GM12878 (cell line): ENCODE data around the gene ENOX1. TPM values are rescaled to one million over a fixed set of nuclear protein-coding genes. Genes with fewer than 3 reads are reported as not detected.

Experiments used
- ATAC-seq: fragments of 200-7000 bp; cut with Tn5 transposase; 3 replicates; pipeline ENCODE4 v1.9.1; 2020; ENCODE audit warnings: mild to moderate bottlenecking, moderate library complexity
- BruUV-seq: library from RNA; stranded (reverse); fragments of 400-500 nt; replicated peaks from 2 replicates; lab custom pipeline; 2021; lab: Mats Ljungman, UMichigan
- CTCF ChIA-PET: fragments of 300-600 bp; sonication (Branson Sonifier 250); formaldehyde crosslinking; extraction: SDS; loops from one replicate; lab custom pipeline; 2021; ENCODE audit warnings: inconsistent platforms; lab: Yijun Ruan, JAX
- POLR2A ChIA-PET: fragments of 350-600 bp; formaldehyde crosslinking; extraction: SDS; loops from one replicate; lab custom pipeline; 2021; ENCODE audit warnings: inconsistent platforms; lab: Charles Lee
- RAD21 ChIA-PET: fragments of 300-600 bp; sonication (Branson Sonifier 250); formaldehyde crosslinking; loops from one replicate; lab custom pipeline; 2023; ENCODE audit warnings: antibody characterized with exemption; ENCODE audit not compliant: unreplicated experiment; lab: Charles Lee
- SMC1A ChIA-PET: fragments of 300-600 bp; sonication (Branson Sonifier 250); formaldehyde crosslinking; loops from one replicate; lab custom pipeline; 2023; ENCODE audit not compliant: unreplicated experiment, uncharacterized antibody; lab: Charles Lee
- DNase-seq: peaks from one replicate; pipeline ENCODE4 v3.0.0-alpha.2; 2011; ENCODE audit warnings: low read depth, low spot score
- FAIRE-seq: peaks from 3 replicates; lab custom pipeline; 2011; peaks lifted over from hg19 to GRCh38; lab: Jason Lieb, UNC
- H2AFZ ChIP-seq: 2 replicates; pipeline ENCODE4 v1.6.0; 2011; ENCODE audit warnings: low read depth, low read length, control low read depth; ENCODE audit not compliant: control insufficient read depth
- H3K27ac ChIP-seq: 2 replicates; pipeline ENCODE4 v1.5.1; 2011; ENCODE audit warnings: control low read depth; ENCODE audit not compliant: control insufficient read depth, insufficient read depth
- H3K27me3 ChIP-seq, 2 experiments: replicated peaks in 1 of 2; 2 replicates each; pipeline versions ENCODE4 v1.6.0 to v1.6.1; 2011; ENCODE audit warnings: low read length in 1 of 2; ENCODE audit not compliant: control insufficient read depth in 2 of 2, insufficient read depth in 2 of 2
- H3K36me3 ChIP-seq, 2 experiments: 2 replicates each; pipeline ENCODE4 v1.5.1; 2011; ENCODE audit warnings: low read length in 1 of 2; ENCODE audit not compliant: control insufficient read depth in 2 of 2, insufficient read depth in 2 of 2
- H3K4me1 ChIP-seq: 2 replicates; pipeline ENCODE4 v1.6.1; 2011; ENCODE audit warnings: mild to moderate bottlenecking, low read length, moderate library complexity, mixed read lengths; ENCODE audit not compliant: control insufficient read depth, insufficient read depth
- H3K4me2 ChIP-seq: 2 replicates; pipeline ENCODE4 v1.6.0; 2011; ENCODE audit warnings: control low read depth; ENCODE audit not compliant: control insufficient read depth, insufficient read depth
- H3K4me3 ChIP-seq: fragments of 200-600 bp; sonication (generic); 2 replicates; pipeline ENCODE4 v1.5.1; 2016
- H3K79me2 ChIP-seq: 2 replicates; pipeline ENCODE4 v1.6.0; 2011; ENCODE audit warnings: low read length; ENCODE audit not compliant: control insufficient read depth, insufficient read depth
- H3K9ac ChIP-seq: 2 replicates; pipeline ENCODE4 v1.8.0; 2011; ENCODE audit warnings: low read length, control low read depth, mixed read lengths; ENCODE audit not compliant: control insufficient read depth, insufficient read depth
- H3K9me3 ChIP-seq: replicated peaks from 3 replicates; pipeline ENCODE4 v1.5.1; 2011; ENCODE audit warnings: mild to moderate bottlenecking, low read length; ENCODE audit not compliant: control insufficient read depth, insufficient read depth
- H4K20me1 ChIP-seq: 2 replicates; pipeline ENCODE4 v1.6.0; 2011; ENCODE audit not compliant: control insufficient read depth, insufficient read depth
- BACH1 ChIP-seq: fragments of 450-650 bp; IDR thresholded peaks from 2 replicates; pipeline ENCODE4 v1.6.1; 2017; ENCODE audit warnings: mild to moderate bottlenecking, borderline replicate concordance
- BMI1 ChIP-seq: fragments of 450-650 bp; IDR thresholded peaks from 2 replicates; pipeline ENCODE4 v1.6.1; 2016; ENCODE audit warnings: mild to moderate bottlenecking, moderate library complexity, borderline replicate concordance
- CHD1 ChIP-seq: IDR thresholded peaks from 2 replicates; pipeline ENCODE4 v1.6.1; 2012; ENCODE audit warnings: low read depth, low read length, improper control_type of control experiment
- NRF1 ChIP-seq: conservative IDR thresholded peaks from 2 replicates; pipeline ENCODE4 v1.6.1; 2011; ENCODE audit warnings: mild to moderate bottlenecking, low read depth, low read length, improper control_type of control experiment
- PML ChIP-seq: IDR thresholded peaks from 2 replicates; pipeline ENCODE4 v1.6.1; 2012; ENCODE audit warnings: low read length, inconsistent platforms
- POLR2AphosphoS5 ChIP-seq: IDR thresholded peaks from 2 replicates; pipeline ENCODE4 v1.6.1; 2011; ENCODE audit warnings: mild to moderate bottlenecking, low read length, inconsistent platforms
- SIX5 ChIP-seq: IDR thresholded peaks from 2 replicates; pipeline ENCODE4 v1.6.1; 2011; ENCODE audit warnings: mild to moderate bottlenecking, low read depth, low read length, moderate library complexity; ENCODE audit not compliant: severe bottlenecking
- SMAD1 ChIP-seq: fragments of 450-650 bp; IDR thresholded peaks from 2 replicates; pipeline ENCODE4 v1.6.1; 2018; ENCODE audit warnings: mild to moderate bottlenecking, low read depth; ENCODE audit not compliant: partially characterized antibody
- SPI1 ChIP-seq: IDR thresholded peaks from 2 replicates; pipeline ENCODE4 v1.6.1; 2011; ENCODE audit warnings: low read depth, mild to moderate bottlenecking, low read length, moderate library complexity, borderline replicate concordance; ENCODE audit not compliant: insufficient read depth
- SREBF2 ChIP-seq: IDR thresholded peaks from 2 replicates; pipeline ENCODE4 v1.6.1; 2012; ENCODE audit warnings: mild to moderate bottlenecking, low read length
- SUZ12 ChIP-seq: fragments of 200-600 bp; sonication (generic); IDR thresholded peaks from one replicate; pipeline ENCODE4 v1.6.1; 2018; ENCODE audit warnings: antibody characterized with exemption, mild to moderate bottlenecking; ENCODE audit not compliant: unreplicated experiment
- WGBS: methylation state at CpG from one replicate; pipeline ENCODE4 v1.1.6; 2016; ENCODE audit warnings: low lambda C conversion rate; ENCODE audit not compliant: insufficient replicate concordance, insufficient coverage; ENCODE audit errors: missing lambda C conversion rate; 5-methylcytosine and 5-hydroxymethylcytosine counted together
- in situ Hi-C: fragments of 300-500 bp; cut with MboI; formaldehyde crosslinking; loops from 9 replicates; pipeline ENCODE4 v1.14.3; 2018; ENCODE audit warnings: mixed read lengths
- intact Hi-C: fragments of 100-400 bp; cut with micrococcal nuclease; formaldehyde crosslinking; loops from one replicate; pipeline ENCODE4 v1.14.2; 2022; ENCODE audit not compliant: unreplicated experiment
- polyA plus RNA-seq, 11 experiments: library from polyadenylated mRNA; depleted of rRNA in 4 of 11; unstranded in 6 of 11; stranded (reverse) in 5 of 11; fragments of >200 nt; fragmentation: Nextera tagmentation in 4 of 11; fragmentation: Illumina TruSeq in 1 of 11; extraction: Ambion mirVana in 4 of 11; extraction: Trizol in 1 of 11; gene quantifications; 1 replicate in 1 of 11; 2 replicates in 10 of 11; pipeline versions ENCODE4 v1.2.1 to v1.2.3, GENCODE V29; 2011 to 2016; ENCODE audit warnings: inconsistent platforms in 2 of 11, missing spikeins in 2 of 11, low read depth in 1 of 11
- total RNA-seq, 4 experiments: library from RNA; depleted of rRNA in 3 of 4; stranded (reverse); fragments of >200 nt in 3 of 4; fragmentation: Illumina TruSeq in 1 of 4; extraction: Trizol in 1 of 4; gene quantifications; 2 replicates each; pipeline versions ENCODE4 v1.2.1 to v1.2.3, GENCODE V29; 2013 to 2021
- TF ChIP-seq, protein P1 (sequence below): IDR thresholded peaks from 2 replicates; pipeline ENCODE4 v1.6.1; 2012; ENCODE audit warnings: mild to moderate bottlenecking, low read depth, low read length
- TF ChIP-seq, protein P2 (sequence below): fragments of 450-650 bp; IDR thresholded peaks from 2 replicates; pipeline ENCODE4 v1.6.1; 2018; ENCODE audit warnings: borderline replicate concordance, mild to moderate bottlenecking; ENCODE audit not compliant: partially characterized antibody

ENOX1 gene
- total and polyA plus RNA-seq, 10 of the 15 experiments (the other 5 are each of a cell fraction or from before 2014, with no cell fraction given): 0.11 to 0.26 (median 0.15) TPM

DNA sequence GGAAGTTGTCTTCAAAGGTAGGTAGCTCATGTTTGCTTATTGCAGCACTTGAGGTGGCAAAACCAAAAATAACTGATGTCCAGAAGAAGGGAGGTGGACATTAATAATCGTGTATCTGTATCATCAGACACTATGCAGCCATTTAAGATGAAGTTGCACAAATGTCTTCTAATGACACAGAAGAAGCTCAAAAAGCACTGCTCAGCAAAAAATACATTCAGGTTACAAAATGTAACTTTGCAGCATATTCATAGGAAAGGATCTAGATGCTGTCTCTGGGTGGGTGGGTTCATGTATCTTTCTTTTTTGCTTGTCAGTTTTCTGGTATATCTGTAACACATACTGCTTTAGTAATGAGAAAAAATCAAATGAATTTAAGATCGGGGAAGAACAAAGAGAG, 515.6 kb downstream of the ENOX1 start:
- no TSS peak for BruUV-seq
- 38% methylated on average over 2 of the region's 2 CpGs for WGBS
- RAD21 ChIA-PET: interaction anchor here (0.6 kb wide), 1 partner anchor 318 kb away, joined by 7 read pairs; no protein-coding TSS in a partner anchor
- in situ Hi-C loops: no loop called here
- Histone ChIP-seq H4K20me1 (no peaks in the 10 kb centered on the region), H3K4me1 (peaks cover 12% of the 10 kb centered on the region), H3K4me2 (no peak overlapping the region), H3K27me3 (no peaks in the 10 kb centered on the region; a peak in 1 of 4 replicates), H3K9me3 (no peaks in the 10 kb centered on the region), H3K36me3 (no peaks in the 10 kb centered on the region), H3K9ac (no peak overlapping the region), H3K79me2 (no peaks in the 10 kb centered on the region), H3K27ac (no peak overlapping the region), H3K4me3 (no peak overlapping the region), H2AFZ (no peak overlapping the region)
- CTCF ChIA-PET: interaction anchor here (0.6 kb wide), 1 partner anchor 778 kb away, joined by 3 read pairs; no protein-coding TSS in a partner anchor
- ATAC-seq (no peak), DNase-seq (no peak), FAIRE-seq (no peak)
- TF ChIP-seq PML: no peak
- TF ChIP-seq SREBF2: no peak
- no peak for TF ChIP-seq SUZ12
- no peak for TF ChIP-seq SPI1
- no peak for TF ChIP-seq POLR2AphosphoS5
- TF ChIP-seq BACH1: no peak
- TF ChIP-seq, protein P1, sequence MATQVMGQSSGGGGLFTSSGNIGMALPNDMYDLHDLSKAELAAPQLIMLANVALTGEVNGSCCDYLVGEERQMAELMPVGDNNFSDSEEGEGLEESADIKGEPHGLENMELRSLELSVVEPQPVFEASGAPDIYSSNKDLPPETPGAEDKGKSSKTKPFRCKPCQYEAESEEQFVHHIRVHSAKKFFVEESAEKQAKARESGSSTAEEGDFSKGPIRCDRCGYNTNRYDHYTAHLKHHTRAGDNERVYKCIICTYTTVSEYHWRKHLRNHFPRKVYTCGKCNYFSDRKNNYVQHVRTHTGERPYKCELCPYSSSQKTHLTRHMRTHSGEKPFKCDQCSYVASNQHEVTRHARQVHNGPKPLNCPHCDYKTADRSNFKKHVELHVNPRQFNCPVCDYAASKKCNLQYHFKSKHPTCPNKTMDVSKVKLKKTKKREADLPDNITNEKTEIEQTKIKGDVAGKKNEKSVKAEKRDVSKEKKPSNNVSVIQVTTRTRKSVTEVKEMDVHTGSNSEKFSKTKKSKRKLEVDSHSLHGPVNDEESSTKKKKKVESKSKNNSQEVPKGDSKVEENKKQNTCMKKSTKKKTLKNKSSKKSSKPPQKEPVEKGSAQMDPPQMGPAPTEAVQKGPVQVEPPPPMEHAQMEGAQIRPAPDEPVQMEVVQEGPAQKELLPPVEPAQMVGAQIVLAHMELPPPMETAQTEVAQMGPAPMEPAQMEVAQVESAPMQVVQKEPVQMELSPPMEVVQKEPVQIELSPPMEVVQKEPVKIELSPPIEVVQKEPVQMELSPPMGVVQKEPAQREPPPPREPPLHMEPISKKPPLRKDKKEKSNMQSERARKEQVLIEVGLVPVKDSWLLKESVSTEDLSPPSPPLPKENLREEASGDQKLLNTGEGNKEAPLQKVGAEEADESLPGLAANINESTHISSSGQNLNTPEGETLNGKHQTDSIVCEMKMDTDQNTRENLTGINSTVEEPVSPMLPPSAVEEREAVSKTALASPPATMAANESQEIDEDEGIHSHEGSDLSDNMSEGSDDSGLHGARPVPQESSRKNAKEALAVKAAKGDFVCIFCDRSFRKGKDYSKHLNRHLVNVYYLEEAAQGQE: no peak
- TF ChIP-seq, protein P2, sequence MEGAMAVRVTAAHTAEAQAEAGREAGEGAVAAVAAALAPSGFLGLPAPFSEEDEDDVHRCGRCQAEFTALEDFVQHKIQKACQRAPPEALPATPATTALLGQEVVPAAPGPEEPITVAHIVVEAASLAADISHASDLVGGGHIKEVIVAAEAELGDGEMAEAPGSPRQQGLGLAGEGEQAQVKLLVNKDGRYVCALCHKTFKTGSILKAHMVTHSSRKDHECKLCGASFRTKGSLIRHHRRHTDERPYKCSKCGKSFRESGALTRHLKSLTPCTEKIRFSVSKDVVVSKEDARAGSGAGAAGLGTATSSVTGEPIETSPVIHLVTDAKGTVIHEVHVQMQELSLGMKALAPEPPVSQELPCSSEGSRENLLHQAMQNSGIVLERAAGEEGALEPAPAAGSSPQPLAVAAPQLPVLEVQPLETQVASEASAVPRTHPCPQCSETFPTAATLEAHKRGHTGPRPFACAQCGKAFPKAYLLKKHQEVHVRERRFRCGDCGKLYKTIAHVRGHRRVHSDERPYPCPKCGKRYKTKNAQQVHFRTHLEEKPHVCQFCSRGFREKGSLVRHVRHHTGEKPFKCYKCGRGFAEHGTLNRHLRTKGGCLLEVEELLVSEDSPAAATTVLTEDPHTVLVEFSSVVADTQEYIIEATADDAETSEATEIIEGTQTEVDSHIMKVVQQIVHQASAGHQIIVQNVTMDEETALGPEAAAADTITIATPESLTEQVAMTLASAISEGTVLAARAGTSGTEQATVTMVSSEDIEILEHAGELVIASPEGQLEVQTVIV: no peak
- no peak for TF ChIP-seq NRF1
- no peak for TF ChIP-seq CHD1
- no peak for TF ChIP-seq BMI1
- no peak for TF ChIP-seq SIX5
- no peak for TF ChIP-seq SMAD1
- POLR2A ChIA-PET: no interaction called here
- SMC1A ChIA-PET: interaction anchor here (1.0 kb wide), 1 partner anchor 35 kb away, joined by 3 read pairs; no protein-coding TSS in a partner anchor
- intact Hi-C loops: no loop called here
